ENCODE results near the gene EHBP1L1. TPM values are rescaled to one million over a fixed set of nuclear protein-coding genes. Genes with fewer than 3 reads are reported as not detected.

The EHBP1L1 gene
- total and polyA plus RNA-seq, 2 of the 8 experiments (the other 6 are each of a cell fraction or from before 2014, with no cell fraction given) = 4.3 to 6.6 TPM

GRCh38 chr11:65580031-65580692 is 4.3 kb downstream of the EHBP1L1 start:
- no peak overlapping the region for H3K4ac ChIP-seq (replicated peaks; ENCODE audit: insufficient read length, low read depth, low read length)
- H4K20me1 ChIP-seq (replicated peaks in 1 of 2; ENCODE audit: control insufficient read depth in 1 of 2, insufficient read depth in 2 of 2, low read length in 2 of 2) = peaks cover 0 to 5% of the 10 kb centered on the region in 2 experiments
- DNase-seq (ENCODE audit: low read depth in 1 of 2, low spot score in 2 of 2) = no peak
- H3K36me3 ChIP-seq (ENCODE audit: control insufficient read depth in 2 of 4, insufficient read depth in 4 of 4, low read length in 3 of 4) = no peaks in the 10 kb centered on the region
- CTCF ChIA-PET (ENCODE audit: partially characterized antibody) = interaction anchor here (1.5 to 14.5 kb wide), 5 partner anchors 8 to 39 kb away, joined by 5 to 162 read pairs (median 23); partner anchors contain the start of genes FAM89B and ZNRD2
- H2BK20ac ChIP-seq (ENCODE audit: low read length) = no peak overlapping the region
- H3K23ac ChIP-seq (ENCODE audit: insufficient read length) = no peak overlapping the region
- no peak for FAIRE-seq
- peaks cover 9% of the 10 kb centered on the region; the same call in 1 of the 2 replicates for H3K23me2 ChIP-seq (ENCODE audit: low read depth, low read length)
- H2BK5ac ChIP-seq (ENCODE audit: low read depth, low read length) = no peak overlapping the region
- H4K5ac ChIP-seq (ENCODE audit: insufficient read length, low read depth, low read length) = no peak overlapping the region
- WGBS, 2 experiments (ENCODE audit: extremely low coverage in 1 of 2, insufficient coverage in 1 of 2, insufficient read length in 1 of 2, insufficient replicate concordance in 2 of 2, low coverage in 1 of 2, low lambda C conversion rate in 2 of 2, missing lambda C conversion rate in 1 of 2) = 95% methylated on average over 19 of the region's 19 CpGs; no CpG with 5 or more reads in 1 of the 2 experiments
- no peak overlapping the region for H3K9ac ChIP-seq (replicated peaks in 1 of 4; ENCODE audit: extremely low read depth in 1 of 4, low read depth in 3 of 4, low read length in 3 of 4)
- H4K91ac ChIP-seq (replicated peaks; ENCODE audit: insufficient read length, low read length) = no peak overlapping the region
- 0 out of 2 replicates have a peak overlapping the region, but pooled peaks have one; percentile 72 for H2BK15ac ChIP-seq (ENCODE audit: low read length)
- H4K8ac ChIP-seq (ENCODE audit: extremely low read depth, insufficient read depth, low read length) = no peak overlapping the region
- H3K27me3 ChIP-seq (replicated peaks in 1 of 4; ENCODE audit: control insufficient read depth in 3 of 4, extremely low read depth in 1 of 4, insufficient read depth in 3 of 4, low read length in 3 of 4) = peaks cover 22 to 61% (median 48%) of the 10 kb centered on the region in 4 experiments
- no peak overlapping the region for H3K27ac ChIP-seq (ENCODE audit: low read depth, low read length)
- no peak overlapping the region for H2BK120ac ChIP-seq (replicated peaks; ENCODE audit: low read depth, low read length)
- H2BK12ac ChIP-seq (ENCODE audit: low read depth, low read length) = no peak overlapping the region
- H2AK5ac ChIP-seq (ENCODE audit: low read depth, low read length) = no peak overlapping the region
- no peaks in the 10 kb centered on the region for H3K9me3 ChIP-seq (ENCODE audit: insufficient read depth in 2 of 2, low read depth in 1 of 2, low read length in 1 of 2)
- H3K4me1 ChIP-seq (replicated peaks in 1 of 4; ENCODE audit: control insufficient read depth in 3 of 4, insufficient read depth in 4 of 4, low read length in 3 of 4) = peaks cover 4 to 19% (median 8%) of the 10 kb centered on the region in 4 experiments; a peak in 6 of 7 replicates
- H3K56ac ChIP-seq (replicated peaks; ENCODE audit: insufficient read length, low read depth, low read length) = no peak overlapping the region
- H3K14ac ChIP-seq (ENCODE audit: insufficient read length) = no peak overlapping the region
- no peaks in the 10 kb centered on the region for H3K79me2 ChIP-seq (ENCODE audit: control insufficient read depth in 1 of 2, insufficient read depth in 2 of 2, low read length in 2 of 2)
- H2AFZ ChIP-seq (ENCODE audit: low read length) = no peak overlapping the region
- no peak overlapping the region for H3K4me2 ChIP-seq (ENCODE audit: insufficient read depth in 1 of 2, low read depth in 2 of 2, low read length in 2 of 2)
- H3K79me1 ChIP-seq (ENCODE audit: low read depth, low read length) = no peaks in the 10 kb centered on the region
- no peak overlapping the region for H3K4me3 ChIP-seq (ENCODE audit: extremely low read depth in 1 of 4, insufficient read depth in 2 of 4, low read depth in 3 of 4, low read length in 4 of 4)
- no peak overlapping the region for H3K18ac ChIP-seq (ENCODE audit: extremely low read depth, low read length)
- POLR2A ChIA-PET (ENCODE audit: partially characterized antibody) = interaction anchor here (0.8 to 1.4 kb wide), 4 partner anchors 8 to 280 kb away, joined by 3 read pairs; partner anchors contain the start of genes FAM89B, KCNK7 and MUS81
- TF ChIP-seq BCL11A (IDR thresholded peaks at IDR 0.05; ENCODE audit: low read depth in 2 of 2, low read length in 2 of 2) = no peak
- TF ChIP-seq POLR2A (IDR thresholded peaks at IDR 0.05; ENCODE audit: control extremely low read depth in 1 of 2, low read depth in 2 of 2, low read length in 2 of 2) = no peak
- TF ChIP-seq CREB1 (IDR thresholded peaks at IDR 0.05) = no peak
- no peak for TF ChIP-seq TEAD4 (IDR thresholded peaks at IDR 0.05; ENCODE audit: low read depth, low read length)
- no peak for TF ChIP-seq SUZ12 (IDR thresholded peaks at IDR 0.05; ENCODE audit: low read length)
- TF ChIP-seq RFX5 (IDR thresholded peaks at IDR 0.05; ENCODE audit: borderline replicate concordance, low read depth, low read length) = no peak
- no peak for TF ChIP-seq NRF1 (IDR thresholded peaks at IDR 0.05; ENCODE audit: low read depth, low read length)
- no peak for TF ChIP-seq GTF2F1 (IDR thresholded peaks at IDR 0.05; ENCODE audit: borderline replicate concordance, low read depth, low read length)
- TF ChIP-seq SRF (IDR thresholded peaks at IDR 0.05; ENCODE audit: low read depth, low read length) = no peak
- no peak for TF ChIP-seq SIN3A (conservative IDR thresholded peaks at IDR 0.05 in 1 of 2, IDR thresholded peaks at IDR 0.05 in 1 of 2; ENCODE audit: low read depth in 1 of 2, low read length in 2 of 2)
- TF ChIP-seq BRCA1 (IDR thresholded peaks at IDR 0.05; ENCODE audit: low read depth, low read length) = no peak
- TF ChIP-seq KDM5A (IDR thresholded peaks at IDR 0.05; ENCODE audit: low read length) = no peak
- no peak for TF ChIP-seq ASH2L (IDR thresholded peaks at IDR 0.05; ENCODE audit: low read length)
- no peak for TF ChIP-seq TCF12 (IDR thresholded peaks at IDR 0.05; ENCODE audit: low read depth, low read length)
